Gastroesophageal sphincter (tissue), 4 donors: ENCODE data around the gene RHBG. TPM values are rescaled to one million over a fixed set of nuclear protein-coding genes. Genes with fewer than 3 reads are reported as not detected.
"Not testable (repeated sequence)": the region's sequence is repeated elsewhere in the genome, so short reads cannot be mapped to it uniquely, and the experiment has no call there.

Source experiments
- ATAC-seq: fragments of 150-250 bp; one replicate; pipeline ENCODE4 v1.9.1; 2016; ENCODE audit warnings: mild to moderate bottlenecking, moderate library complexity
- H3K27ac ChIP-seq, 4 donors: fragments of 200-600 bp; sonication (generic) in 3 of 4; 1 replicate in 3 of 4; 2 replicates in 1 of 4; pipeline ENCODE4 v1.5.1; 2016 to 2019
- H3K27me3 ChIP-seq: fragments of 200-600 bp; sonication (generic); one replicate; pipeline ENCODE4 v1.5.1; 2019
- H3K36me3 ChIP-seq, 2 donors: fragments of 200-600 bp; sonication (generic); one replicate each; pipeline ENCODE4 v1.5.1; 2019; ENCODE audit warnings: control low read depth in 1 of 2
- H3K4me1 ChIP-seq, 3 donors: fragments of 200-600 bp; sonication (generic); 1 replicate in 2 of 3; 2 replicates in 1 of 3; pipeline ENCODE4 v1.5.1; 2016 to 2019; ENCODE audit warnings: control low read depth in 2 of 3
- H3K4me3 ChIP-seq, 2 donors: fragments of 200-600 bp; sonication (generic); one replicate each; pipeline ENCODE4 v1.5.1; 2019; ENCODE audit warnings: mild to moderate bottlenecking in 1 of 2, moderate library complexity in 1 of 2
- H3K9me3 ChIP-seq, 3 donors: fragments of 200-600 bp; sonication (generic); one replicate each; pipeline ENCODE4 v1.5.1; 2017 to 2019; ENCODE audit warnings: control low read depth in 2 of 3
- CTCF ChIP-seq, 4 experiments: fragments of 200-600 bp in 2 of 4; fragments of 450-650 bp in 2 of 4; sonication (generic) in 1 of 4; IDR thresholded peaks; one replicate each; pipeline ENCODE4 v1.5.1; 2017 to 2019; ENCODE audit warnings: antibody characterized with exemption in 4 of 4, mild to moderate bottlenecking in 2 of 4, moderate library complexity in 2 of 4
- EP300 ChIP-seq: sonication (generic); formaldehyde crosslinking; IDR thresholded peaks from one replicate; pipeline ENCODE4 v1.6.1; 2017; ENCODE audit warnings: antibody characterized with exemption, mild to moderate bottlenecking
- POLR2A ChIP-seq, 2 donors: fragments of 450-650 bp; IDR thresholded peaks; one replicate each; pipeline ENCODE4 v1.6.1; 2017; ENCODE audit warnings: antibody characterized with exemption in 2 of 2, mild to moderate bottlenecking in 2 of 2, moderate library complexity in 1 of 2
- POLR2AphosphoS5 ChIP-seq: sonication (generic); formaldehyde crosslinking; IDR thresholded peaks from one replicate; pipeline ENCODE4 v1.6.1; 2017; ENCODE audit warnings: antibody characterized with exemption
- WGBS, 2 donors: methylation state at CpG; one replicate each; pipeline ENCODE4 v1.1.5; 2018; ENCODE audit warnings: low coverage in 1 of 2; 5-methylcytosine and 5-hydroxymethylcytosine counted together
- total RNA-seq, 4 donors: library from RNA; depleted of rRNA; stranded (reverse); fragments of >200 nt; gene quantifications; one replicate each; pipeline ENCODE4 v1.1.0, GENCODE V29; 2016

The RHBG gene
- total RNA-seq, 4 donors from 2014 or later = not detected

- no peak overlapping the region for H3K27ac ChIP-seq
- H3K4me1 ChIP-seq = peaks cover 0 to 9% (median 0%) of the 10 kb centered on the region in 3 donors
- no peaks in the 10 kb centered on the region for H3K36me3 ChIP-seq
- H3K9me3 ChIP-seq = no peaks in the 10 kb centered on the region
- TF ChIP-seq POLR2AphosphoS5 (no peak), CTCF (IDR thresholded peaks at IDR 0.05) (no peak), POLR2A (IDR thresholded peaks at IDR 0.05) (no peak), EP300 (no peak)
- H3K27me3 ChIP-seq = peaks cover 72% of the 10 kb centered on the region
- no peak for ATAC-seq
- H3K4me3 ChIP-seq = no peak overlapping the region
Observed at GRCh38 chr1:156365754-156366153, 3.3 kb upstream of the RHBG start.

- Histone ChIP-seq H3K4me3 (no peak overlapping the region), H3K36me3 (no peaks in the 10 kb centered on the region), H3K27ac (no peak overlapping the region), H3K9me3 (no peaks in the 10 kb centered on the region), H3K4me1 (peaks cover 0 to 9% (median 0%) of the 10 kb centered on the region in 3 donors), H3K27me3 (peaks cover 80% of the 10 kb centered on the region)
- TF ChIP-seq POLR2A (IDR thresholded peaks at IDR 0.05) (no peak), EP300 (no peak), POLR2AphosphoS5 (no peak), CTCF (IDR thresholded peaks at IDR 0.05) (no peak)
- no peak for ATAC-seq
- WGBS, 2 donors = 73% methylated on average over 4 of the region's 5 CpGs; no CpG with 5 or more reads in 1 of the 2 donors
Observed at GRCh38 chr1:156366378-156367166, 2.4 kb upstream of the RHBG start.

- 77 to 78% methylated on average over 6 to 9 of the region's 9 CpGs for WGBS, 2 donors
- Histone ChIP-seq H3K9me3 (no peaks in the 10 kb centered on the region), H3K36me3 (no peaks in the 10 kb centered on the region), H3K4me3 (no peak overlapping the region), H3K4me1 (peaks cover 0 to 9% (median 0%) of the 10 kb centered on the region in 3 donors), H3K27ac (no peak overlapping the region), H3K27me3 (peaks cover 90% of the 10 kb centered on the region)
- no peak for ATAC-seq
- no peak for TF ChIP-seq POLR2AphosphoS5
- TF ChIP-seq POLR2A (IDR thresholded peaks at IDR 0.05) = no peak
- no peak for TF ChIP-seq EP300
- TF ChIP-seq CTCF (IDR thresholded peaks at IDR 0.05) = no peak
Observed at GRCh38 chr1:156367383-156368156, 1.4 kb upstream of the RHBG start.

GRCh38 chr1:156368157-156368658, 803 bp upstream of the RHBG start:
- no peak overlapping the region for H3K4me3 ChIP-seq
- no peak for TF ChIP-seq CTCF (IDR thresholded peaks at IDR 0.05)
- TF ChIP-seq POLR2AphosphoS5 = no peak
- no peak for TF ChIP-seq EP300
- no peak for TF ChIP-seq POLR2A (IDR thresholded peaks at IDR 0.05)
- H3K27ac ChIP-seq = no peak overlapping the region
- ATAC-seq = no peak
- H3K4me1 ChIP-seq = peaks cover 0 to 9% (median 0%) of the 10 kb centered on the region in 3 donors
- H3K27me3 ChIP-seq = peaks cover 97% of the 10 kb centered on the region
- no peaks in the 10 kb centered on the region for H3K9me3 ChIP-seq
- H3K36me3 ChIP-seq = no peaks in the 10 kb centered on the region
- WGBS, 2 donors = 85 to 97% methylated on average over 4 to 6 of the region's 7 CpGs

- H3K9me3 ChIP-seq, ATAC-seq, H3K4me3 ChIP-seq, H3K27ac ChIP-seq, H3K36me3 ChIP-seq, H3K4me1 ChIP-seq: not testable (repeated sequence)
- WGBS, 2 donors = 90% methylated on average over 2 to 3 of the region's 10 CpGs
- peaks cover 96% of the 10 kb centered on the region for H3K27me3 ChIP-seq
Observed at GRCh38 chr1:156369685-156370286, 775 bp downstream of the RHBG start.
